ENCODE results near the gene CNOT1. TPM values are rescaled to one million over a fixed set of nuclear protein-coding genes. Genes with fewer than 3 reads are reported as not detected.

The CNOT1 gene
- total and polyA plus RNA-seq, 2 of the 4 experiments (the other 2 are of a cell fraction): 85.5 to 357 TPM

DNA sequence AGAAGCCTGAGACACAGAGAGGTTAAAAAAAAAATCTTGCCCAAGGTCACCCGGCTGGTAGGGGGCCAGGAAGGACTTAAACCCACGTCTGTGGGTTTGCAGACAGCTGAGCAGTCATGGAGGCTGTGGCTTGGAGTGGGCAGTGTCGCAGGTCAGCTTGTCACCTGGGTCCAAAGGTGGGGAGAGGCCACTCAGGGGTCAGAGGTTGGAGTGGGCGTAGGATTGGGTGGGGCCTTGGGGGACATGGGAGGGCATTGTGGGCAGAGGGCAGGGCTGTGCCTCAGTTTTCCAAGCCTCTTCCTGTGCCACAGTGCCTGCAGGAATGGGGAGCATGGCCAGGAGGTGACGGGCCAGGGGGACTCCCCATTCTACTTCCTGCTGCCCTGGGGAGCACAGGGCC is 131.7 kb downstream of the CNOT1 start:
- intact Hi-C loops (cut with micrococcal nuclease) (no loop called here), in situ Hi-C loops (cut with MboI; ENCODE audit: low sequenced_read_pairs) (no loop called here), dilution Hi-C loops (cut with HindIII; ENCODE audit: low sequenced_read_pairs, unreplicated experiment) (no loop called here)
- 60% methylated on average over 1 of the region's 5 CpGs; no CpG with 5 or more reads in 1 of the 2 experiments for WGBS, 2 experiments (ENCODE audit: extremely low coverage in 2 of 2, insufficient read length in 1 of 2)
- H2AK9ac ChIP-seq (replicated peaks; ENCODE audit: low read depth, low read length, poor library complexity): no peak overlapping the region
- ChIA-PET CTCF (interaction anchor here (0.6 kb wide), 1 partner anchor 634 kb away, joined by 4 read pairs; no protein-coding TSS in a partner anchor), POLR2A (ENCODE audit: unreplicated experiment) (no interaction called here)
- no peak overlapping the region for H2AK5ac ChIP-seq (ENCODE audit: low read depth, low read length)
- no peak overlapping the region for H2BK15ac ChIP-seq (ENCODE audit: low read depth, low read length)
- no peak overlapping the region for H2BK5ac ChIP-seq (ENCODE audit: low read depth, low read length, poor library complexity, severe bottlenecking)
- H2BK120ac ChIP-seq (ENCODE audit: low read depth, low read length): no peak overlapping the region
- no peak overlapping the region for H3K14ac ChIP-seq (replicated peaks; ENCODE audit: low read depth, low read length)
- ATAC-seq (ENCODE audit: low read depth): no peak
- H3K79me1 ChIP-seq (ENCODE audit: low read depth in 1 of 2, low read length in 2 of 2): 0 out of 4 replicates have a peak, but pooled peaks cover 0 to 7% of the 10 kb centered on the region in 2 experiments
- no TSS peak for BruUV-seq (replicated peaks)
- H3K56ac ChIP-seq (ENCODE audit: extremely low read depth, insufficient read depth, low read length): no peak overlapping the region
- no peaks in the 10 kb centered on the region for H4K20me1 ChIP-seq (ENCODE audit: insufficient read depth, low read length)
- peaks cover 4% of the 10 kb centered on the region; the same call in 1 of the 2 replicates for H3K9me1 ChIP-seq (ENCODE audit: insufficient read depth, low read length)
- H3K4me2 ChIP-seq (ENCODE audit: low read depth, low read length): no peak overlapping the region
- H3K9me3 ChIP-seq (ENCODE audit: control insufficient read depth, insufficient read depth, low read length): no peaks in the 10 kb centered on the region
- no peaks in the 10 kb centered on the region; the same call in 1 of the 2 replicates for H3K27me3 ChIP-seq (ENCODE audit: control insufficient read depth, insufficient read depth, low read length)
- TF ChIP-seq RCOR1 (IDR thresholded peaks at IDR 0.05; ENCODE audit: insufficient replicate concordance, low read length) (no peak), RFX5 (IDR thresholded peaks at IDR 0.05; ENCODE audit: low read depth, low read length) (no peak), NFE2L2 (IDR thresholded peaks at IDR 0.05; ENCODE audit: low read depth, low read length) (no peak), FOS (IDR thresholded peaks at IDR 0.05; ENCODE audit: low read depth, low read length) (no peak), RAD21 (IDR thresholded peaks at IDR 0.05; ENCODE audit: low read length) (no peak), CEBPB (IDR thresholded peaks at IDR 0.05; ENCODE audit: low read depth, low read length) (no peak), POLR2A (IDR thresholded peaks at IDR 0.05; ENCODE audit: low read depth, low read length) (no peak), SMC3 (IDR thresholded peaks at IDR 0.05; ENCODE audit: low read depth, low read length) (no peak)
- no peaks in the 10 kb centered on the region for H3K36me3 ChIP-seq (ENCODE audit: control insufficient read depth, insufficient read depth, low read length)
- no peak overlapping the region for H4K8ac ChIP-seq (ENCODE audit: low read depth in 2 of 2, low read length in 2 of 2)
- H3K23ac ChIP-seq (ENCODE audit: low read depth, low read length): no peak overlapping the region
- H4K5ac ChIP-seq (ENCODE audit: low read depth, low read length): no peak overlapping the region
- no peak overlapping the region for H2AFZ ChIP-seq (replicated peaks; ENCODE audit: low read length, poor library complexity)
- H2BK20ac ChIP-seq (ENCODE audit: low read depth, low read length): no peak overlapping the region
- DNase-seq: no peak
- no peak overlapping the region for H3K27ac ChIP-seq (ENCODE audit: insufficient read depth, low read length)
- H3K18ac ChIP-seq (ENCODE audit: low read depth, low read length): no peak overlapping the region
- H4K91ac ChIP-seq (ENCODE audit: insufficient read depth, low read depth, low read length): no peak overlapping the region
- peaks cover 13% of the 10 kb centered on the region; the same call in 1 of the 2 replicates for H3K4me1 ChIP-seq (ENCODE audit: control insufficient read depth, insufficient read depth, low read length)
- H3K9ac ChIP-seq (ENCODE audit: low read depth, low read length): no peak overlapping the region
- H3K4ac ChIP-seq (ENCODE audit: low read depth, low read length): no peak overlapping the region
- H3K4me3 ChIP-seq (ENCODE audit: insufficient read depth, low read depth, low read length): no peak overlapping the region

Data from IMR-90 (cell line).